ENCODE results near the gene SLC4A4.

Gene SLC4A4

DNA sequence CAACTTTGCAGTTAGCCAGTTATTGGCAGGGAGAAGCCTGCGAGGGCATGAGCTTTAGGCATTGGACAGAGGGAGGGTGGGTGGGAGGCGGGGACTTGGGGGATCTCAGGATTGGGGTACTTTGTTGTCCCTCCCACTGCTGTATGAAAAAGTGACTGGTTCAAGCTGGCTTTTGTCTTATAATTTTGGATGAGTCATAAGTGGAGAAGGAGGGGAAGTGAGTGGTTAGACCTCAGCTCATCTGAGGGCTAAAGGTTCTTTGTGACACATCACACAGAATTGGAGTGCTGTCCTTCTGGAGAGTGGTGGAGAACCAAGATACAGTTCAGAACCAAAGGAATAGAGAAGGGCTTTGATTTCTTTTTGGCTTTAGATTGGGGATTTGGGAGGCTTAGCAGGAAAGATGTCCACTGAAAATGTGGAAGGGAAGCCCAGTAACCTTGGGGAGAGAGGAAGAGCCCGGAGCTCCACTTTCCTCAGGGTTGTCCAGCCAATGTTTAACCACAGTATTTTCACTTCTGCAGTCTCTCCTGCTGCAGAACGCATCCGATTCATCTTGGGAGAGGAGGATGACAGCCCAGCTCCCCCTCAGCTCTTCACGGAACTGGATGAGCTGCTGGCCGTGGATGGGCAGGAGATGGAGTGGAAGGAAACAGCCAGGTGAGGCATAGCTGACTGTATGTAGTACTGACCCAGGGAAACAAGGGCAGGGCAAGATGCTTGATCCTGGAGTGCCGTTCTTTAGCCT, at the start of gene SLC4A4:
Gene SLC4A4, plus strand, starts transcription at position 175 of the 748 bp plus-strand sequence.
- DNase-seq: no peak

DNA sequence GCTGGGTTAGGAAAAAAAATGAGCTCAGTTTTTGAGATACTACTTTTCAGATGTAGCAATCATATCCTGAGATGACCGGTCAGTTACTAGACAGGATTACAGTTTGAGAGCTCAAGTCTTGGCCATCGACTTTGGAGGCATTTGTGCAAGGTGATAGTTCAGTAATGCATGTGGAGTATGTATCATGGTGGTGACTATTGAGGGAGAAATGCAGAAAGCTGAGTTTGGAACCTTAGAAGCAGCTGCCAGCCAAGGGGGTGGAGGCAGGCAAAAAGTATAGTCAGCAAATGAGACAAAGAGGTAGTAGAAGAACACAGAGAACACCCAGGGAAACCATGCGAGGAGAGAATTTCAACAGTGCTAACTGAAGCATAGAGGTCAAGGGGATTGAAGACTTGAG, 48.7 kb upstream of the SLC4A4 start:
- no peak for DNase-seq

DNA sequence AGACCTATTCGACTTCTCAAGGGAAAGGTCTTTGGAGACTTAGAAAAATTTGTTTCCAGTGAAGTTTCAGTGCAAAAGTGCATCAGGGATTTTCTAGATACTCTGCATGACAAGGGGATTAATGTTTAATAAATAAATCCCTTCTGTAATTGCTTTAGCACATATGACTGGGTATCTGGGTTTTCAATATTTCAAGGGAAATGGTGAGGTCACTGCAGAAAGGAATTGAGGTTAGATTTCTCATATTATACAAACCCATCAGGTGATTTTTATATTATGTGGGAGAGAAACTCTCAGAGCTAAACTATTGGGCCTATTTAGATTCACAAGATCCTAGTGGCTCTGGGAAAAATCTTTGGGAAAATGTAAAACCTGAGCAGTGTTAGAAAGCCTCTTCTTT, 48.3 kb upstream of the SLC4A4 start:
- DNase-seq: no peak

DNA sequence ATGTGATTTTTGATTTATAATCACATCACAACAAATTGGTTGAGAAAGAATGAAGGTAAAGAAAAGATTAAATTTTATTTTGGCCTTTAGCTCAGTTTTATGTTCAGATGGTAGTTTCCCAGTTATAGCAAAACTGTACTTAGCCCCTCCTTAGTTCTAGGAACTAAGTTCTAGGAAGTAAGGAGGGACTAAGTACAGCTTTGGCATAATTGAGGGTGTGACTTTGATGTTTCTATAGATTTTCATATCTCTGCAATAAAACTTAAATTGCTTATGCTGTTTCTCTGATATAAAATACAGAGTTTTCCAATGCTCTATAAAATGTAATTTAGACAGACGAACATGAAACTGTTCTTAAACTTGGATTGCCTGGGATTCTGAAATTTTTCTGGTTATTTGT, 46.6 kb upstream of the SLC4A4 start:
- no peak for DNase-seq

DNA sequence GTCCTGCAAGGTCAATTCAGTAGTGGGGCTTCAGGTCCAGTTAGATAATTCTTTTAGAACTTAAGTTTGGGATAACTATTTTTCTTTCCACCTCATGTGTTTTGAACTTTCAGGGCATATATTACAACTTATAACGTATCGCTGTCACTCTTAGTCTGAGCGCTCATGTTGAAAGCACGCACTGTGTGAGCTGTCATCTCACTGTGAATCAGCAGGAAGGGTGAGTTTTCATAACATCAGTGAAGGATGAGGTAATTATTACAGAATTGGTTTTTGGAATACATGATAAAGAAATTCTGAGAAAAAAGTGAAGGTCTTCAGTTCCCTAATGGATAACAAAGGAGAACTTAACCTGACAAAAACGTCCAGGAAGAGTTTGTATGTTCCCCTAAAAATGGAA, 45.1 kb upstream of the SLC4A4 start:
- no peak for DNase-seq

DNA sequence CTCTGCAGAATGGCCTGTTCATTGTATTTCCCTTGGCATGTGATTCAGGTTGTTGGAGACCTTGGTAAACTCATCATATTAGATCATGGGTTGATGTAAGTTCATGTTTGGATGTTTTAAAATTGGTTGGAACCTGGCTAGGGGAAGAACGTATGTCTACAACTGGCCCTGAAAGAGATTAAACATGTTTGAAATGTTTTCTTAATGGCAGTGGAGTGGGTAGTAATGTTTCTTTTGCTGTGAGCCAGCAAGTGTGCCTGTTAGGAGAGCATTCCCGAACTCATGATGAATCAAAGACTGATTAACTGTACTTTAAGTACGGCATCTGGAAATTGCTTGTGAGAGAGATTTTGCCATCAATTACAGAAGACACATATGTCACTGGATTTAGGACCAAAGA, 44.5 kb upstream of the SLC4A4 start:
- no peak for DNase-seq

DNA sequence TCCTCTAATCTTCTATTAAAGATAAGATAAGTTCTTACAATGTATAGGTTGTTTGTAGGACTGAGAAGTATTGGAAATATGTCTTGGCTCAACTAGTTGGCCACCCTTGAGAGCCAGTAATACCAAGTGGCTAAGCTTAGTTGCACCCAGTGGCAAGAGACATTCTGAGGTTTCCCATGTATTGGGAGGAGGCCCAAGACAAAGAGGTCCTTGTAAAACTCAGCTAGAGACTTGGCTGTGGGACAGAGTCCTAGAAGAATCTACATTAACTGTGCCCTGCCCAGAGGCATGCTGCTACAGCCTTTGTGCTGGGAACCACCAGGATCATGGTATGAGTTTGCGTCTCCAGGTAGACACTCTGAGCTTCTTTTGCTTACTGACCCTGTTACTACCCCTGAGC, 41.9 kb upstream of the SLC4A4 start:
- no peak for DNase-seq

DNA sequence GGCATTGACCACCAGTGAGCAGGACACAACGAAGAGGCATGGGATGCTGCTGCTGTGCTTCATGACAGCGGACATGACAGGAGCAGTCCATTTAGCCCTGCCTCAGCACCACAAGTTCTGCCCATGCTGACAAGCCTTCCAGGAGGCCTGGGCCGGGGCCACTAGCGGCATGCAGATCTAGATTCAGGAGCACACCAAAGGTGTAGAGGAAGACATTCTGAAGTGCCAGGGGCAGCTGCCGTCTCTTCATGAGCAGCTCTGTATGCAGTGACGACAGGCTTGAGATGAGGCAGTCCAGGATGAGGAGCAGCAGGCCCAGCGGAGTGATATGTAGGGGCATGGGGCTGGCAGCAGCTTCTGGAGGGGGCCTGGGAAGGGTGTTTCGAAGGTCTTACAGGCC, 38.5 kb upstream of the SLC4A4 start:
- DNase-seq: no peak

DNA sequence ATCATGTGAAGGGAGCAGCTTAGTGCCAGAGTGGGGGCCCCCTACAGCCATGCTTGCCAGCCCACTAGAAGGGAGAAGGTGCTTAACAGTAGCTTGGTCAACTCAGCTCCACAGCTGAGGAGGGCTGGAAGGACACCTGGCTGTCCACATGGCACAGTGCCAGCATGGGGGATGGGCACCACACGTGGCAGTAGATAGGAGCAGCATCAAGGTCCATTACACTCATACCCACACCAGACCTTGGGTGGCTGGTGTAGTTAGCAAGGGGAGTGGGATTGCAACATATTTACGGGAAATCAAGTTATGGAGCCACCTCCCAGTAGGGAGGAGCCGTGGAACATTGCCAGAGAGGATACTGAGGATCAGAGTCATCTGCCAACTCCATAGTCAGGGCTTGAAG, 37.9 kb upstream of the SLC4A4 start:
- DNase-seq: no peak

DNA sequence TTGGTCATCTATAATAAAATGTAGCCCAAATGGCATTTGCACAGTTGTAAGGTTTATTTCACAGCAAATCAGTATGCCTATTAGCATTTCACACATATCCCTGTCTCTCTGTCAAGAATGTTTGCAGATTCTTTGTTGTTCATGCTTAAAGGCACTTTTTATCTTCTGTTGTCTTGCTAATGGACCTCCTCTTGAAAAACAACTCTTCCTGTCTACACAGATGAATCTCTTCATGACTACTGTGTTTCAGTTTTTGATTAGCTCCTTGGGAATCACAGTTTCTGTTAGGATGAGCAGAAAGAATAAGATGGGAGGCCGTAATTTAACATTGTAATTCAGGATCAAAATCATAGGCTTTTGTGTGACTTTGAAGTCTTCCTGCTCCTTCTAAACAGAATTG, 35.5 kb upstream of the SLC4A4 start:
- no peak for DNase-seq

DNA sequence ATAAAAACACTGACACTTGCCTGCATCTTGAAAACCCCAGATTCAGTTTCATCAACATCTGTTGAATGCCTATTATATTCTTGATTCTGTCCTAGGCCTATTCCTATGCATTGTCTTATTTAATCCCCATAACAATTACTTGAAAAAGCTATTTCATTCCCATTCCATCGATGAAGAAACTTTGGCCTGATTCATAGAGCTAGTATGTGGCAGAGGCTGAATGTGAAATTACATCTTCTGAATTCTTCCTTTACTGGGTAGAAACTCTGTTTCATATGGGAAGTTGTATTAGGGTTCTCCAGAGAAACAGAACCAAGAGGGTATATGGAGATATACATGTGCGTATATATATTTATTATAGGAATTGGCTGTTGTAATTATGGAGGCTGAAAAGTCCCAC, 35.0 kb upstream of the SLC4A4 start:
- DNase-seq: no peak

DNA sequence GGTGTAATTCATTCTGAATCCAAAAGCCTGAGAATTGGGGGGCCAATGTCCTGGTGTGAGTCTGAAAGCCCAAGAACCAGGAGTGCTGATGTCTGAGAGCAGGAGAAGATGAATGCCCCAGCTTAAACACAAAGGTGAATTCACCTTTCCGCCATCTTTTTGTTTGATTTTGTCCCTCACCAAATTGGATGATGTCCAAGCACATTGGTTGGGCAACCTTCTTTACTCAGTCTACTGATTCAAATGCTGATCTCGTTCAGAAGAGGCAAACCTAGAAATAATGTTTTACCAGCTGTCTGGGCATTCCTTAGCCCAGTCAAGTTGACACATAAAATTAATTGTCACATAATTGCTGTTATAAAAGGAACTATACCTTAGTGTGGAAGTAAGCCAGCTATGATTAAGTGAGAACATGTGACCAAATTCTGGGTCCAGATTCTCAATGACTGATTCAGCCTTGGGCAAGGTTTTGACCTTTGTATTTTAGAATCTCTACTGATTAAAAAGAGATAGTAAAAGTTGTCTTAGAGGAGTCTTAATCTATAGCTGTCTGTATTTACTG, 34.5 kb upstream of the SLC4A4 start:
- no peak for DNase-seq

DNA sequence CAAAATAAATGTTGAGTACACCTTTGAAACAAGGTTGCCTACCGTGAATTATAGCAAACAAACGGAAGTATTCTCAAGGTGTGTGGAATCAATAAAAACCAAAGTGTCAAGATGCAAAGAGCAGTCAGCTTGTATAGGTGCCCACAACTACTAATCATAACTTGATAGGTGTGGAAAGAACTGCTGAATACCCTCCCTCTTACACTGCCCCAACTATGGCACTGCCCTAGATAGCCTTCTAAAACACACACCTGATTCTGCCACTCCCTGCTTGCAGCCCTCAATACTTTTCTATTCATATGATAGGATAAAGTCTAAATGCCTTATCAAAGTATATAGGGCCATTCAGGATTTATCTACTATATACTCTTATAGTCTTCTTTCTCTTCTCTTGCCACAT, 31.1 kb upstream of the SLC4A4 start:
- DNase-seq: no peak

DNA sequence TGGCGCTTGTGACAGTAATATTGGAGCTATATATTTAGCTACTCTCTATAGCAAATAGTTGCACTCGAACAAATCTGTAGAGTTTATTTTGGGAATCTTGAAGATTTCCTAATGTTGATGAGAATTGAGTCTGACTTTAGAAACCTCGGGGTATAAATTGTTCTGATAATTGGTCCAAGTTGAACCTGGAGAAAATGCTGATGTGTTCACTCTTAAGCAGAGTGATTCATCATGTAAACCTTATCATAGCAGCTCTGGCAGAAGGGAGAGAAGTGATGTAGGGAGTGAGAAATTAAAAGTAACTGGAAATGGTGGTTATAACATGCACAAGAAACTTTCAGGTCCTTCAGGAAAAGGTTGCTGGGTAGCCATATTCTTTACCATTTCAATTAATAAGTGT, 16.4 kb upstream of the SLC4A4 start:
- DNase-seq: no peak

DNA sequence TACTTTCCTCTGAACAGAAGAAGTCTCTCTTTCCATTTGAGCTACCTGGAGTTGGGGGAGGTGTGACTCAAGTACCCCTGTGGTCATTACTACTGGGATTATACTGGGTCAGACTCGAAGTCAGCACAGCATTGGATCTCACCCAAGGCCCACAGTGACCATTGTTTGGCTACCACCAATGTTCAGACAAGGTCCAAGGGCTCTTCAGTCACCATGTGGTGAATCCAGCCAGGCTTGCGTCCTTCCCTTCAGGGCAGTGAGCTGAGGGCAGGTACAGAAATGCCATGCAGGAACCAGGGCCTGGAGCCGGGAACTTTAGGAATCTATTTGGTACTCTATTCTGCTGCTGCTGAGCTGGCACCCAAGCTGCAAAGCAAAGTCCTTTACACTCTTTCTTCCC, 5.5 kb upstream of the SLC4A4 start:
- DNase-seq: no peak

DNA sequence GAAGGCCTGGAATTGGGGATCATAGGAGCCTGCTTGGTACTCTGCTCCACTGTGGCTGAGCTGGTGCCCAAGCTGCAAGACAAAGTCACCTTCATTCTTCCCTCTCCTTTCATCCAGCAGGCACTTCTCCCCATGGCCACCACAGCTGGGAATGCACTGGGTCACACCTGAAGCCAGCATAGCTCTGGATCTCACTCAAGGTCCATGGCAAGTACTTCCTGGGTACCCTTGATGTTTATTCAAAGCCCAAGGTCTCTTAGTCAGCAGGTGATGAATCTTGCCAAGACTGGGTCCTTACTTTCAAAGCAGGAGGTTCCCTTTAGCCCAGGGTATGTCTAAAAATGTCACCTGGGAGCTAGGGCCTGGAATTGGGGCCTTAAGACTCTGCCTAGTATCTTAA, 4.9 kb upstream of the SLC4A4 start:
- no peak for DNase-seq

DNA sequence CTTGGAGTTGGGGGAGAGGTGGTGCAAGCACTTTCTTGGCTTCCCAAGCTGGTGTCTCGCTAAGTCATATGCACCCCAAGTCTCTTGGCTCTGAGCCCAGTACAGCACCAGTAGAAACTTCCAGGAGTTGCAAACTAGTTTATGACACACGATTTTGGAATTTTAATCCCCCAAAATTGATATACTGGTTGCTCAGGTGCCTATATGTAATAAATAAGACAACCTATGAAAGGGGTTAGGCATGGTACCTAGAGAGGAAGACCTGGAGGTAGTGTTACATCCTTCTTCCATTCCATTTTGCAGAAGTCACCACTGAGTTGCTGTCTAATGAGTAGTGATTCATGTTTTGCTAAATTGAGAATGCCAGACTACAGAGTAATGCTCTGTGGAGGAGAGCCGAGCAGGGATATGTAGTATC, 4.3 kb upstream of the SLC4A4 start:
- no peak for DNase-seq

DNA sequence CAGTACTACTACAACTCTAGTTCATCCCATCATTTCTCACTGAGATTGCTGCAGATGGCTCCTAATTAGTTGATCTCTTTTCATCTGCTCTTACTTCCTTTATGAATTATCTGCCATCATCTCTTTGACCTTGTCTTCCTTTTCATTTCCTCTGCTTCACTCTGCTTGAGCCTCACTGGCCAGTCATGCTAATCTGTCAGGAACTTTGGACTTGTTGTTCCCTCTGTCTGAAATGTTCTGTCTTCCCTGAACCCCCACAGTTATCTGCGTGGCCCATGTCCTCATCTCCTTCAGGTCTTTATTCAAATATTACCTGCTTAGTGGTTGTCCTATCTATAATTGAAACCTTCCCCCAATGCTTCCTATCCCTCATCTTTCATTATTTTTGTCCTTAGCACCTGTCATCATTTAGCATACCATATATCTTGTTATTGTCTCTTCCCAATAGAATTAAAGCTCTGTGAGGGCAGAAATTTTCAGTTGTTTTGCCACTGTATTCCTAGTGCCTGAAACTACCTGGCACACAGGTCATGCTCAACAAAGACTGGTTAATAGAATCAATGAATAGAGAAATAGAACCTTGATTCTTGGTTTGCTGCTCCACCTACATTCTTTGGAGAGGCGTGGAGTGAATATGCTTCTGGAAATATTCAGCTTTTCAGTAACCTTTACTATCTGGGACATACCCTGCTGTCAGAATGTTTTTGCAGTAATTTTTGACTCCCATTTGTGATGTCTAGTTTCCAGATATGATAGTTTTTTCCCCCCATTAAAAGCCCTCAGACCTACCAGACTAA, 5.0 kb downstream of the SLC4A4 start:
- no peak for DNase-seq

DNA sequence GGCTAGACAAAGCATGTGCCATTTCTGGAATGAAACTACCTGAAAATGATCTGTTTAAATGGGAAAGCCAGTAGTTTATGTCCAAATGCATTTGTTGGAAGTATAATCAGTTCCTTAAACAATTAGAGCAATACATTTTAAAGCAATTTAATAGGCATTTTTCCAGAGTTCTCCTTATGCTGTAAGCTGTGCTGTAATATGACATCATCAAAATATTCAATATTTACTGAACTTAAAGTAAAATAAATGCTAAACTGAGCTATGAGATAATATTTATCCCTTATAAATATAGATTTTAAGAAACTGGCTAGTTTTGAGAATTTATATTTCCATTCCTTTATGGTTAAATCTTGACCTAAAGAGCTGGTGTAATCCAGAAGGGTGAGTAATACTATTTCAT, 7.9 kb downstream of the SLC4A4 start:
- DNase-seq: no peak

DNA sequence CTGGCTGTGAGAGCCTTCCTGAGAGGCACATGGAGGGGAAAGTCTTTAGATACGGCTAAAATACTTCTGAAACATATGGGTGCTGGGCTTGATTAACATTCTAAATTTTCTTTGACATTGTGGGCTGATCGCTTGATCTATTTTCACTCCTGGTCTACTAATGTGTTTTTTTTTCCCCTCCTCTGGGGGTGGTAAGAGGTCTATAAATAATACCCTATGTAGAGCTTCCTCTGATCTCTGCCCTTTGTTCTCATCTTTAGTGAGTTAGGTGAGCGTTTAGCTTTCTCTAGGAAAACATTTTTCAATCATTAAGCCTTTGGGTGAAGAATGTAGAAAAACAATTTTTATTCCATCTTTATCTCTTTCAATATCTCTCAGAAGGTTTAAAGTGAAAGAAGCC, 9.8 kb downstream of the SLC4A4 start:
- no peak for DNase-seq

DNA sequence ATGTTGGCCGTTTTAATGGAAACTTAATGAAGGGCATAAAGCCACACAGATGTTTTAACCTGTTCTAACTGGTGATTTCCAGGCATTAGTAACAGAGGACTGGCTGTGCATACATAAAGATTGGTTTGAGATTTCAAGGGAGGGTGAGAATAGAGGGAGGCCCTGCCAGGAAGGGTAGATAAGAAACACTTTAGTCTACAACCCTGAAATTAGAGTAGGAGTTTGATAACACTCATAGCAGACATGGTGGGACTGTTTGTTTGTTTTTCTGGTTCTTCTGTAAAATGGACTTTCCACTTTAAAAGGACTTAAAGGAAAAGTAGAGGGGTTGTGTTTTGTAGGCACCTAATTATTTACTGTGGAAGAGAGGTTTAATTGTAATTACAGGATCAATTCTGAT, 16.2 kb downstream of the SLC4A4 start:
- DNase-seq: no peak

DNA sequence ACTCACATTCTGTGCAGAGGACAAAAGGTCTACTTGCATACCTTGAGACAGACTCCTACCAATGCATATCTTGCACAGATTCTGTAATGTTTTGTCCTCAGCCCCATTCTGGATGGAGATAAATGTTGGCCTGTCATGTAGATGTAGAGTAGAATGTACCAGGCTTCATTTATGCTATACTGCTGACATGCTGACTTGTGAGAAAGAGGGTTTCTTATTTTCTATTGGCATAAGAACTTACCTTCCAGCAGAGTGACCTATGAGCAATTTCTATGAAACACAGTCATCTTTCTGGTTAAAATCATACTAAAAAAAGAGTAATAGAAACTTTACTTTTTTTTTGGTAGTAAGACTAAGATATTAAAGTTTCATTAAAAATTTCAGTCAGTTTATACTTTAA, 17.2 kb downstream of the SLC4A4 start:
- no peak for DNase-seq

DNA sequence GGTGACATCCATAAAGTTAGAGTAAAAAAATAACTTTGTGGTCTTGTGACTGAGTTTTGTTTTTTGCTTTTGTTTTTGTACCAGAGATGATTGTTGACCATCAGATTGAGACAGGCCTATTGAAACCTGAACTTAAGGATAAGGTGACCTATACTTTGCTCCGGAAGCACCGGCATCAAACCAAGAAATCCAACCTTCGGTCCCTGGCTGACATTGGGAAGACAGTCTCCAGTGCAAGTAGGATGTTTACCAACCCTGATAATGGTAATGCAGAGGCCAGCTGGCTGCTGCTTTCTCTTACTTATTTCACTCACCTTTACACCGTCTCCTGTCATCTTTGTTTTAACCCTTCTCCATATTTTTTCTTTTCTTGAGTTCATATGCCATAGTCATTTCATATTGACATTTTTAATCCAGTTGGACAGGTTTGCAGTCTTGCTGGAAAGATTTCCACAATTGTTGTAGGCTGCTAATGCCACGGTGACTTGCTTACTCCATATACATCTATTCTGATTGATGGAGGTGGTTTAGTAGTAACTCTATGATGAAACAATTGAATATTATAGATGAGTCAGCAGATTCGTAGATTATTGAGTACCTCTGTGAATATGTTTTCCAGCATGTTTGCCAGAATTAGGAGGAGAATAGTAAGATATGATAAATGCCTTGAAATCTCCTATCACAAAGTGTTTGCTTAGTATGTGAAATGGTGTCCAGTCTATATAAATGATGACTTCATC, 18.3 kb downstream of the SLC4A4 start:
- no peak for DNase-seq

DNA sequence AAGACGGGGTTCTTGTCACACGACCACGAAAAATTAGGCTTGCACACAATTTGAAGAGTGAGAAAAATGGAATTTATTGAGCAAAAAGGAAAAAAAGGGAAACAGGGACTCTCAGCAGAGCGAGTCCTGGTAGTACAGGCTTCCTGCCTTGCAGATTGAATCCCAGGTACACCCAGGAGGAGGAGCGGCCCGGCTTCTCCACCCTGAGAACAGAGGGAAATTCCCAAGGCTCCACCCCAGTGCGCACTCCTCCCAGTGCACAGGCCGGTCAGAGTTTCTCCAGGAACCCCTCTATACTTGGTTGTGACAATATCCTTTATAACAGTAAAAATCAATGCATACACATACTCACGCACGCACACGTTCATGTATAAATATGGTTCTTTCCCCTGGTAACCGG, 22.0 kb downstream of the SLC4A4 start:
- DNase-seq: no peak

Data from retina (tissue), 1 donor.